Measurements from ENCODE around the gene SOX10.
"Not testable (repeated sequence)": the region's sequence is repeated elsewhere in the genome, so short reads cannot be mapped to it uniquely, and the experiment has no call there.

The SOX10 gene

GRCh38 chr22:37961062-37961461 lies 23.3 kb downstream of the SOX10 start:
- no peak for DNase-seq (ENCODE audit: low read depth)

GRCh38 chr22:37959231-37959825 lies 25.0 kb downstream of the SOX10 start:
- no peak for DNase-seq (ENCODE audit: low read depth)

GRCh38 chr22:37957232-37957631 lies 27.1 kb downstream of the SOX10 start:
- no peak for DNase-seq (ENCODE audit: low read depth)

GRCh38 chr22:37955825-37956397 lies 28.4 kb downstream of the SOX10 start:
- DNase-seq (ENCODE audit: low read depth) = not testable (repeated sequence)

GRCh38 chr22:37954686-37955085 lies 29.7 kb downstream of the SOX10 start:
- DNase-seq (ENCODE audit: low read depth) = no peak

GRCh38 chr22:37953437-37954179 lies 30.7 kb downstream of the SOX10 start, which contains the start of the genes C22orf23 and POLR2F:
Gene C22orf23, minus strand, starts transcription at chr22:37953601. Its CDS starts 452 bp downstream, at chr22:37953149.
Gene POLR2F, plus strand, starts transcription at chr22:37953699. Its CDS starts 89 bp downstream, at chr22:37953788.
- DNase-seq (ENCODE audit: low read depth) = peak; percentile 71

- no peak for DNase-seq (ENCODE audit: low read depth)
Observed at GRCh38 chr22:37953062-37953436, 31.3 kb downstream of the SOX10 start.

- not testable (repeated sequence) for DNase-seq (ENCODE audit: low read depth)
Observed at GRCh38 chr22:37952629-37953028, 31.7 kb downstream of the SOX10 start.

GRCh38 chr22:37951305-37951704 lies 33.0 kb downstream of the SOX10 start:
- DNase-seq (ENCODE audit: low read depth) = no peak

GRCh38 chr22:37947142-37947795 lies 37.1 kb downstream of the SOX10 start:
- not testable (repeated sequence) for DNase-seq (ENCODE audit: low read depth)

- not testable (repeated sequence) for DNase-seq (ENCODE audit: low read depth)
Observed at GRCh38 chr22:37944423-37944822, 39.9 kb downstream of the SOX10 start.

GRCh38 chr22:37943825-37944198 lies 40.5 kb downstream of the SOX10 start:
- DNase-seq (ENCODE audit: low read depth) = no peak

- DNase-seq (ENCODE audit: low read depth) = no peak
Observed at GRCh38 chr22:37943136-37943824, 41.1 kb downstream of the SOX10 start.

GRCh38 chr22:37942133-37942532 lies 42.2 kb downstream of the SOX10 start:
- no peak for DNase-seq (ENCODE audit: low read depth)

- no peak for DNase-seq (ENCODE audit: low read depth)
Observed at GRCh38 chr22:37940698-37941376, 43.5 kb downstream of the SOX10 start.

GRCh38 chr22:37933711-37934376 lies 50.5 kb downstream of the SOX10 start:
- peak; percentile 42 for DNase-seq (ENCODE audit: low read depth)

- DNase-seq (ENCODE audit: low read depth) = no peak
Observed at GRCh38 chr22:37932821-37933578, 51.4 kb downstream of the SOX10 start.

GRCh38 chr22:37932401-37932800 lies 52.0 kb downstream of the SOX10 start:
- DNase-seq (ENCODE audit: low read depth) = no peak

GRCh38 chr22:37931893-37932389 lies 52.4 kb downstream of the SOX10 start:
- no peak for DNase-seq (ENCODE audit: low read depth)

- DNase-seq (ENCODE audit: low read depth) = no peak
Observed at GRCh38 chr22:37930952-37931440, 53.4 kb downstream of the SOX10 start.
